GM21447 (cell line): ENCODE measurements around the gene SRSF4.
"Not testable (repeated sequence)": the region's sequence is repeated elsewhere in the genome, so short reads cannot be mapped to it uniquely, and the experiment has no call there.

ENCODE experiments used
- ATAC-seq: cut with Tn5 transposase; IDR thresholded peaks from one replicate; pipeline ENCODE4 v1.9.1; 2021; ENCODE audit not compliant: unreplicated experiment

SRSF4 gene

GRCh38 chr1:29166291-29166878 is 15.3 kb downstream of the SRSF4 start:
- no peak for ATAC-seq

DNA sequence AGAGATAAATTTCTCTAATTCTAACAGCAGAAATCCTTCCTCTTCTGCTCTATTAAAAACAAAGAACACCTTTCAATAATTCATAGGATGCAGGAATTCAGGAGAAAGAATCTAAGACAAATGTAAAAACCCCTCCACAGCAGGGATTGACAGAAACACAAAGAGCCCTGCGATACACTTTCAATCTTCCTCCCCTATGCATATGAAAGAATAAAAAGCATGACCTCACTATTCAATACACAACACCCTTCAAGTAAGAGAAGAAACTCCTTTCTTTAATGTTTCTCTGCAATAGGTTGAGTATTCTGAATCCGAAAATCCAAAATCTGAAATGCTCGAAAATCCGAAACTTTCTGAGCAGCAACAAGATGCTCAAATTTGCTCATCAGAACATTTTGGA is 17.1 kb downstream of the SRSF4 start:
- no peak for ATAC-seq

GRCh38 chr1:29162476-29163138 is 19.1 kb downstream of the SRSF4 start:
- no peak for ATAC-seq

DNA sequence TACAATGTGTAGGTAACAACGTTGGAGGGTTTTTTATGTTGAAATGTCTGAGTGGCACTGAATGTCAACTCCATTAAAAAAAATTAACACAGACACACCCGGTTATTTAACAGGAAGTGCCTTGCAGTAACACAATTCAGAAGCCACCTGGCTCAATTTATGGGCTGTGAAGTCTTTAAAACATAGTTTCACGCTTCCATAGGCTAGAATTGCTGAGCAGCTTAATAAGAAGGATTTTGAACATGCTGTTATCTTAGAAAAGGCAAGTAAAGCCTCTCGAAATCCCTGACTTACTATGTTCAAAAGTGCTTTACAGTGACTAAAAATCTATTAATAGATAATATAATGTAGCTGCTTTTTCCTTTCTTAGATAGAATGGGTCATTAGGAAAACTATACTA is 19.7 kb downstream of the SRSF4 start:
- ATAC-seq = no peak

DNA sequence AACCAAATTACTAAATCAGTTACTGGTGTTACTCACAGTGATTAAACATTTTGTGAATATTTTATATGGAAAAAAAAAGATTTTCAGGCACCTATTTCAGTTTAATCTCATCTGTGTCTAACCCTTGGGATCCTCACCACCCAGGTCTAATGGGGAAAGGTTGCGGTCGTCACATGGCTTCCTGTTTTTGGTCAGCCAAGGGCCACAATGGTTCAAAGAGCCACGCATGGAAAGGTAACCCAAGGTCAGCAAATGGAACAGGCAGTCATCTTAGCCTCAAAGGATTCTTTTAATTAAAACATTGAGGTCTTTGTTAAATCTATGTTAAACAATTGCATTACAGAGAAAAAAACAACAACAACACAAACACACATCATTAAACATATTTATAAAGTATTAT is 21.9 kb downstream of the SRSF4 start:
- ATAC-seq = no peak

DNA sequence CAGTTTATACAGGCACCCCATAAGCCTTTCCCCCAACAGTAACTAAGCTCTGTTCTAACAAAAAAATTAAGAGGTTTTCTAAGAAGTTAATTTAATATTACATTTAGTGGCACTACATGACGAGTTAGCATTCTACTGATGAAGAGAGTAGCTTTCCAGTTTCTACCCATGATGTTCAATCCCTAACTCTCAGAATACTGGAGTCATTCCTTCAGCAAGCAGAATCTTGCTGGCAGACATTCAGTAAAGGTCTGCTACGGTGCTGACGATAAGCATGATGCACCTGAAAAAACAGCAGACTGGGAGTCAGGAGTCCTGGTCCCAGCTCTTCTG is 24.5 kb downstream of the SRSF4 start:
- no peak for ATAC-seq

- no peak for ATAC-seq
Observed at GRCh38 chr1:29156543-29157268, 25.0 kb downstream of the SRSF4 start.

GRCh38 chr1:29152046-29152805 is 29.5 kb downstream of the SRSF4 start:
- ATAC-seq = no peak

DNA sequence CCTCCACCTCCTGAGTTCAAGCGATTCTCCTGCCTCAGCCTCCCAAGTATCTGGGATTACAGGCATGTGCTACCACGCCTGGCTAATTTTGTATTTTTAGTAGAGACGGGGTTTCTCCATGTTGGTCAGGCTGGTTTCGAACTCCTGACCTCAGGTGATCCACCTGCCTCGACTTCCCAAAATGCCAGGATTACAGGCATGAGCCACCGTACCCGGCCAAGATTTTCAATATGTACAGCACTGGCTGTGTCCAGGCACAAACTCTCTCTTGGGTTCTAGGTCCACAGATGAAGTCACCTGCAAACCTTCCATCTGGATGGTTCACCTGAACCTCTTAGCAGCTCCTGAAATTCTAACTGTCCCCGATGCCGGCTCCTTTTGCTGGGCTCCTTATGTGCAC is 31.4 kb downstream of the SRSF4 start:
- not testable (repeated sequence) for ATAC-seq

GRCh38 chr1:29148656-29149491 is 32.8 kb downstream of the SRSF4 start:
- no peak for ATAC-seq

- ATAC-seq = no peak
Observed at GRCh38 chr1:29145739-29146437, 35.8 kb downstream of the SRSF4 start.

GRCh38 chr1:29144178-29144577 is 37.5 kb downstream of the SRSF4 start:
- no peak for ATAC-seq

GRCh38 chr1:29142714-29143113 is 39.0 kb downstream of the SRSF4 start:
- ATAC-seq = no peak

- no peak for ATAC-seq
Observed at GRCh38 chr1:29136391-29136915, 45.2 kb downstream of the SRSF4 start.

DNA sequence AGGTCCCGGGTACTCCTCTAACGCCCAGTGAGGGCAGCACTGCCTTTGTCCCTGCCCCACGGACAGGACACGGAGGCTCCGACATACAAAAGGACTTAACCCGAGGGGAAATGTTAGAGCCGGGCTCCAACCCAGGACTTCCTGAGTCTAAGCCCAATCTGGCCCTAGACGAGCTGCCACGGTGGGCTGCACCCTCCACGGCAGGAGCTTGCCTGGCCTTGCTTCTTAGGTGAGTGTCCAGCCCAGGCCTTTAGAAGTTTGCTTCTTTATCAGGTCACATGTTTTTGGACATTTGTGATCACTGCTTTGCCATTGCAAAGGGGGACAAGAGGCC is 47.0 kb downstream of the SRSF4 start:
- no peak for ATAC-seq

- ATAC-seq = no peak
Observed at GRCh38 chr1:29133861-29134694, 47.6 kb downstream of the SRSF4 start.

- not testable (repeated sequence) for ATAC-seq
Observed at GRCh38 chr1:29131056-29131455, 50.6 kb downstream of the SRSF4 start.

- no peak for ATAC-seq
Observed at GRCh38 chr1:29129916-29130315, 51.8 kb downstream of the SRSF4 start.

DNA sequence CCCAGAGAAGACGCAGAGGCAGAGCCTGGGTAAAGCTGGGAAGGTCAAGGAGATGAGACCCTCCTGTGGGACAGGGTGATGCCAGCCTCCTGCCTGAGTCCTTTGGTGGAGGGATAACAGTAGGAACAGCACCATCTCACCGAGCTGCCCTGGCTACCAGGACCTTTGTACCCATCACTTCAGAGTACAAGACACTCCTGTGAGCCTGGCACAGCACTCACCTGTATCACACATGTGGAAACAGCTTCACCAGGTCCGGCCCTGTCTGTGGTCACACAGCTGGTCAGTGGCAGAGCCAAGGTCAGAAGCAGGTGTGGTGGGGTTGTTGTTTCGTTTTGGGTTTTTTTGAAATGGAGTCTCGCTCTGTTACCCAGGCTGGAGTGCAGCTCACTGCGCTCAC is 53.0 kb downstream of the SRSF4 start:
- ATAC-seq = no peak
